CD8-positive, alpha-beta memory T cell (primary cell): ENCODE measurements around the gene SORCS2. TPM values are rescaled to one million over a fixed set of nuclear protein-coding genes. Genes with fewer than 3 reads are reported as not detected.
A peak's percentile ranks its signal among the peaks of the same experiment; 100 is the strongest.

Experiments
- CTCF ChIA-PET: fragments of 350-600 bp; sonication (Branson Sonifier 250); formaldehyde crosslinking; loops from one replicate; lab custom pipeline; 2021; ENCODE audit warnings: antibody characterized with exemption; lab: Charles Lee
- POLR2A ChIA-PET: fragments of 350-600 bp; sonication (Branson Sonifier 250); formaldehyde crosslinking; loops from one replicate; lab custom pipeline; 2021; ENCODE audit warnings: antibody characterized with exemption; lab: Charles Lee
- DNase-seq, 5 donors: peaks; one replicate each; pipeline versions ENCODE4 v3.0.0 to v3.0.0-alpha.2; 2020 to 2022; ENCODE audit warnings: mixed read lengths in 1 of 5
- H3K27ac ChIP-seq: one replicate; pipeline ENCODE4 v1.7.0; 2013; ENCODE audit warnings: low read depth, mild to moderate bottlenecking, low read length, moderate library complexity
- H3K27me3 ChIP-seq: 2 replicates; pipeline ENCODE4 v1.7.0; 2013; ENCODE audit warnings: low read length, mild to moderate bottlenecking; ENCODE audit not compliant: insufficient read depth, poor library complexity, severe bottlenecking
- H3K36me3 ChIP-seq: 2 replicates; pipeline ENCODE4 v1.7.0; 2013; ENCODE audit warnings: mild to moderate bottlenecking, low read length, moderate library complexity; ENCODE audit not compliant: insufficient read depth
- H3K4me1 ChIP-seq: 2 replicates; pipeline ENCODE4 v1.7.0; 2013; ENCODE audit warnings: mild to moderate bottlenecking, low read length, moderate library complexity; ENCODE audit not compliant: insufficient read depth
- H3K4me3 ChIP-seq: 2 replicates; pipeline ENCODE4 v1.7.0; 2013; ENCODE audit warnings: mild to moderate bottlenecking, low read length
- H3K9me3 ChIP-seq: 2 replicates; pipeline ENCODE4 v1.7.0; 2013; ENCODE audit warnings: mild to moderate bottlenecking, low read length
- H3K27ac Mint-ChIP-seq, 8 donors: one replicate each; pipeline ENCODE4 v1.8.0; 2020 to 2021; ENCODE audit warnings: mixed read lengths in 8 of 8, mild to moderate bottlenecking in 6 of 8, inconsistent platforms in 3 of 8, moderate library complexity in 3 of 8
- H3K27me3 Mint-ChIP-seq, 2 donors: one replicate each; pipeline ENCODE4 v1.8.0; 2020 to 2021; ENCODE audit warnings: mixed read lengths in 2 of 2, mild to moderate bottlenecking in 1 of 2, moderate library complexity in 1 of 2
- H3K36me3 Mint-ChIP-seq, 3 donors: one replicate each; pipeline ENCODE4 v1.8.0; 2020 to 2021; ENCODE audit warnings: mixed read lengths in 3 of 3, inconsistent platforms in 1 of 3, mild to moderate bottlenecking in 1 of 3
- H3K4me1 Mint-ChIP-seq, 3 donors: one replicate each; pipeline ENCODE4 v1.8.0; 2020 to 2021; ENCODE audit warnings: mixed read lengths in 3 of 3, inconsistent platforms in 1 of 3, mild to moderate bottlenecking in 1 of 3
- H3K4me3 Mint-ChIP-seq, 7 donors: one replicate each; pipeline ENCODE4 v1.8.0; 2020 to 2021; ENCODE audit warnings: mixed read lengths in 7 of 7, mild to moderate bottlenecking in 6 of 7, moderate library complexity in 4 of 7, inconsistent platforms in 2 of 7
- H3K9me3 Mint-ChIP-seq, 5 donors: one replicate each; pipeline ENCODE4 v1.8.0; 2020 to 2022; ENCODE audit warnings: mixed read lengths in 5 of 5, mild to moderate bottlenecking in 3 of 5, moderate library complexity in 2 of 5, inconsistent platforms in 1 of 5
- polyA plus RNA-seq: library from polyadenylated mRNA; unstranded; fragments of 300-500 nt; fragmentation: Illumina TruSeq; gene quantifications from one replicate; pipeline ENCODE4 v1.2.3, GENCODE V29; 2021
- total RNA-seq, 2 experiments: library from RNA; stranded (reverse); gene quantifications; one replicate each; pipeline ENCODE4 v1.2.3, GENCODE V29; 2021

The SORCS2 gene
- total and polyA plus RNA-seq, 3 experiments from 2014 or later: not detected

DNA sequence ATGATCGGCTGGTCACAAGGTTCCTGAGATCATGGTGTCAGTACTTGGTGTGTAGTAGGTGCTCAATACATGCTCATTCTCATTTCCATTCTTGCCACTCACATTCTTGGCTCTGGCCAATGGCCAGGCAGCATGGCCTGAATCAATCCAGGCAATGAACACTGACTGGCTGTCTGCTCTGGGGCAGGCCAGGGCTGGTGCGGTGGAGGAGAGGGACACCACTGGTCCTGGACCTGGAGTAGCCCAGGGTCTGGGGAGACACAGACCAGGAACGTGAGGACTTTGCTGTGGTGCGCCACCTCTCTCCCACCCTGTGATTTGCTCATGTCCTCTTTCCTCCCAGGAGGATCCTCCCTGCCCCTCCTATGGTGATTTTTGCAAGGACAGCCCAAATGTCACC is 122.9 kb downstream of the SORCS2 start:
- Mint-ChIP-seq H3K4me1 (no peaks in the 10 kb centered on the region), H3K27me3 (peaks cover 3 to 6% of the 10 kb centered on the region in 2 donors)

DNA sequence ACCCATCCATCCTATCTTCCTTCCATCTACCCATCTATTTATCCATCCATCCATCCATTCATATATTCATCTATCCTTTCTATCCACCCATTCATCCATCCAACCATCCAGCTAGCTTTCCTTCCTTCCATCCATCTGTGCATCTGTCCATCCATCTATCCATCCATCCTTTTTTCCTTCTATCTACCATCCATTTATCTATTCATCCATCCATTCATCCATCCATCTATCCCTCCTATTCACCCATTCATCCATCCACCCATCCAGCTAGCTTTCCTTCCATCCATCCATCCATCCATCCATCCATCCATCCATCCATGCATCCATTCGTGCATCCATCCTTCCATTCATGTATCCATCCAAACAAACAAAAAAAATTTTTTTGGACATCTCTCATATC is 123.6 kb downstream of the SORCS2 start:
- Histone ChIP-seq H3K4me3 (no peak overlapping the region), H3K9me3 (peaks cover 8% of the 10 kb centered on the region), H3K27ac (no peak overlapping the region), H3K27me3 (no peaks in the 10 kb centered on the region), H3K4me1 (no peaks in the 10 kb centered on the region), H3K36me3 (no peaks in the 10 kb centered on the region)
- Mint-ChIP-seq H3K9me3 (peaks cover 10 to 26% (median 15%) of the 10 kb centered on the region in 5 donors), H3K27me3 (peaks cover 3 to 6% of the 10 kb centered on the region in 2 donors), H3K4me3 (no peak overlapping the region), H3K27ac (no peak overlapping the region), H3K4me1 (no peaks in the 10 kb centered on the region), H3K36me3 (peaks cover 0 to 4% (median 0%) of the 10 kb centered on the region in 3 donors)
- no peak for DNase-seq
- ChIA-PET CTCF (no interaction called here), POLR2A (no interaction called here)

More for the DNA sequence above, 122.9 kb downstream of the SORCS2 start:
- peaks cover 0 to 4% (median 0%) of the 10 kb centered on the region in 3 donors for H3K36me3 Mint-ChIP-seq
- no peak overlapping the region for H3K27ac Mint-ChIP-seq
- H3K4me1 ChIP-seq: no peaks in the 10 kb centered on the region
- no peak overlapping the region for H3K4me3 ChIP-seq
- no peaks in the 10 kb centered on the region for H3K27me3 ChIP-seq
- ChIA-PET CTCF (no interaction called here), POLR2A (no interaction called here)
- peaks cover 8 to 22% (median 15%) of the 10 kb centered on the region in 5 donors for H3K9me3 Mint-ChIP-seq
- H3K9me3 ChIP-seq: peaks cover 8% of the 10 kb centered on the region
- H3K36me3 ChIP-seq: no peaks in the 10 kb centered on the region
- no peak overlapping the region for H3K4me3 Mint-ChIP-seq
- H3K27ac ChIP-seq: no peak overlapping the region
- DNase-seq: no peak

DNA sequence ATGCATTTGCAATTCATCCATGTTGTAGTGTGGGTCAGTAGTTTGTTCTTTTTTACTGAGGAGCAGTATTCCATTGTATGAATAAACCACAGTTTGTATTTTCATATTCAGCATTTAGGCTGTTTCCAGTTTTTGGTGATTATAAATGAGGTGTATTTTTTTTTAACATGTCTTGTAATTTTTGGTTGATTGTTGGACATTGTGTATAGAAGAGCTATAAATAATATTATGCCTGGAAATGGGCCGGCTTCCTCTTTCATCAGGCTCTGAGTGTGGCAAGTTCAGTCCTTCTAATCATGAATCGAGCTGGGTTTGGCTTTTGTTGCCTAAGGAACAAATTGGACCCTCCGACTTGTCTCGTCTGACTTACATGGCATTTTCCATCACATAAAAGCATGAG is 126.7 kb downstream of the SORCS2 start:
- Histone ChIP-seq H3K27ac (no peak overlapping the region), H3K27me3 (no peaks in the 10 kb centered on the region), H3K36me3 (no peaks in the 10 kb centered on the region), H3K4me1 (no peaks in the 10 kb centered on the region), H3K9me3 (peaks cover 8% of the 10 kb centered on the region), H3K4me3 (no peak overlapping the region)
- DNase-seq: no peak
- H3K4me1 Mint-ChIP-seq: no peaks in the 10 kb centered on the region
- H3K27me3 Mint-ChIP-seq: peaks cover 5 to 6% of the 10 kb centered on the region in 2 donors
- peaks cover 14 to 28% (median 17%) of the 10 kb centered on the region in 5 donors for H3K9me3 Mint-ChIP-seq
- CTCF ChIA-PET: no interaction called here
- POLR2A ChIA-PET: no interaction called here
- no peak overlapping the region for H3K4me3 Mint-ChIP-seq
- H3K36me3 Mint-ChIP-seq: peaks cover 0 to 4% (median 0%) of the 10 kb centered on the region in 3 donors
- no peak overlapping the region for H3K27ac Mint-ChIP-seq

DNA sequence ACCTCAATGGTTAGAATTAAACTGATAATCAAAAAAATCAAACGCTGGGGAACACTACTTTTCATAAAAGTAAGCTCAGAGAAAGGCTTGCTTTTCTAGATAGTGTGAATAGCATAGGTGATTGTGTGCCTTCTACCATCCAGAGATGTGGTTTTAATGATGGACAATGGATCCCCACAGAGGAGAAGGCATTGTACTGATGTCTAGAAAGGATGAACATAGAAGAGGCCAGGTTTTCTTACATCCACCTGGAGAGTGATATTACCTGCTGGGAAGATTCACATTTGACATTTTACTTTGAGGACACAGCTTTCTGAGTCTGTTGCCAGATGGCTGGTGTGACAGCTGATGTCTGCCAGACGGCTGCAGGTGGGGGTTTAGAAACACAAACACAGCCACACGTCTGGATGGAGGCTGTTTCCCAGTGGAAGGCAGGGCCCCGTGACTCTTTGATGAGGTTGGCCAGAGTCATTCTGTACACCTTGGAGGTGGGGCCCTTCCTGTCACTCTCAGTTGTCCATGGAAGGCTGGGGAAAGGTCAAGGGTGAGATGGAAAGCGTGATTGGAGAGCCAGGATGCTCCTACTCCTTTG is 128.0 kb downstream of the SORCS2 start:
- H3K9me3 ChIP-seq: peaks cover 8% of the 10 kb centered on the region
- no peak overlapping the region for H3K27ac Mint-ChIP-seq
- no peak overlapping the region for H3K4me3 Mint-ChIP-seq
- peaks cover 3% of the 10 kb centered on the region for H3K4me1 ChIP-seq
- no peak for DNase-seq
- peaks cover 0 to 4% (median 0%) of the 10 kb centered on the region in 3 donors for H3K36me3 Mint-ChIP-seq
- H3K27ac ChIP-seq: no peak overlapping the region
- no peaks in the 10 kb centered on the region for H3K36me3 ChIP-seq
- peaks cover 4 to 12% (median 11%) of the 10 kb centered on the region in 3 donors for H3K4me1 Mint-ChIP-seq
- H3K4me3 ChIP-seq: no peak overlapping the region
- ChIA-PET POLR2A (no interaction called here), CTCF (no interaction called here)
- H3K9me3 Mint-ChIP-seq: peaks cover 14 to 28% (median 17%) of the 10 kb centered on the region in 5 donors
- H3K27me3 ChIP-seq: no peaks in the 10 kb centered on the region
- H3K27me3 Mint-ChIP-seq: peaks cover 6 to 7% of the 10 kb centered on the region in 2 donors

DNA sequence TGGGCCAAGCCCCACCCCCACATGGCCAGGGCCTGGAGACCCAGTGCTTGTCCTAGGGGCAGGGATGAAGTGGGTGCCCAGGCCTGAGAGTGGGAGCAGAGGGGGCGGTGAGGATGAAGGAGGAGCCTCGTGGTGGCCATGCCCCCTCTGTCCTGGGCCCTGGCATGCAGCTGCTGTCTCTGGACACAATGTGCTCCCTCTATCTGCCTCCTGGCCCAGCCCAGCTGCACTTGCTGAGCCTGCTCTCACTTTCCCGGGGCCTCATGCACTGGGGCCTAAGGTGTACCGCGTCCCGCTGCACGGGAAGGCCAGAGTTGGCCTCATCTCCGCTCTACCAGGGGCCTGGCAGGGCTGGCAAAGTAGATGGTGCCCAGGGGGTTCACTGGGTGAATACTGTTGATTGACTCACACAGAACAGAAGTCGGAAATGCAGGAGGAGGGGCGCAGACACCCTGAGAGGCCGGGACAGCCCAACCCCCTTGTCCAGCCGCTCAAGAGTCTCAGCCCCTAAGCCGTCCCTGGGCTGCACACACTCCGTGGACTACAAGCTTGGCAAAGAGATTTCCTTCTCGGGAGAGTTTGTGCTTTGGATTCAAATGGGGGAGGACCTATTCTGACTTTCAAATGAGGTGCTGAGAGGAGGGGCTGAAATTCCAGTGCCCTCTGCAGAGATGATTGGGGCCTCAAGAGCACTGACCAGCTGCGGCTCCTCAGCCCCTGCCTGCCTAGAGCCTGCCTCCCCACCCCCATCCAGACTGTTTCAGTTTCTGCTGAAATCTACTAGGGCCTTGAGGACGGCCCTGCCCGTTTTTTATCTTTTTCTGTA is 130.0 kb downstream of the SORCS2 start:
- H3K36me3 ChIP-seq: no peaks in the 10 kb centered on the region
- Mint-ChIP-seq H3K4me3 (no peak overlapping the region), H3K36me3 (peaks cover 0 to 4% (median 0%) of the 10 kb centered on the region in 3 donors), H3K9me3 (peaks cover 9 to 25% (median 17%) of the 10 kb centered on the region in 5 donors), H3K4me1 (peaks cover 7 to 20% (median 12%) of the 10 kb centered on the region in 3 donors), H3K27ac (no peak overlapping the region), H3K27me3 (peaks cover 0 to 6% of the 10 kb centered on the region in 2 donors)
- ChIA-PET POLR2A (no interaction called here), CTCF (no interaction called here)
- DNase-seq: no peak
- H3K9me3 ChIP-seq: peaks cover 8% of the 10 kb centered on the region
- H3K27ac ChIP-seq: no peak overlapping the region
- H3K27me3 ChIP-seq: no peaks in the 10 kb centered on the region
- no peak overlapping the region for H3K4me3 ChIP-seq
- peaks cover 4% of the 10 kb centered on the region for H3K4me1 ChIP-seq

DNA sequence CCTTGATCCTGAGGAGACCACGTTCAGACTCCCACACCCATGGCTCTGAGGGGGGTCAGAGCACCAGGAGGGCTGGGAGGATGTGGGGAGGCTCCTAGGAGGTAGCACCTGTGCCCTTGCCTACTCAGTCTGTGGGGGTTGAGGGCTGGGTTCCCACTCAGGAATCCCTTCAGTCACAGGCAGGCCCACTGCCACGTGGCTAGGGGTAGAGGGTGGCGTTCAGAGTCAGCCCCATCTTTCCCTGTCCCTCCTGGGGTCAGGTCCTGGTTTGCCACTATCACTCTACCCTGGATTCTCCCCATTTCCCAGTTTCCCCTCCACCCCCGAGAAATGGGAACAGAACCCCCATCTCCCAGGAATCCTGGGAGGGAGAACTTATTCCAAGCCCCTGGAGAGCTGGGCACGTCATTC is 131.1 kb downstream of the SORCS2 start:
- CTCF ChIA-PET: no interaction called here
- no peak overlapping the region for H3K4me3 ChIP-seq
- H3K4me1 ChIP-seq: peaks cover 4% of the 10 kb centered on the region
- no peaks in the 10 kb centered on the region for H3K36me3 ChIP-seq
- peaks cover 7 to 20% (median 12%) of the 10 kb centered on the region in 3 donors for H3K4me1 Mint-ChIP-seq
- H3K36me3 Mint-ChIP-seq: peaks cover 0 to 4% (median 0%) of the 10 kb centered on the region in 3 donors
- H3K27me3 ChIP-seq: no peaks in the 10 kb centered on the region
- H3K4me3 Mint-ChIP-seq: no peak overlapping the region
- H3K27ac ChIP-seq: no peak overlapping the region
- H3K9me3 Mint-ChIP-seq: peaks cover 8 to 25% (median 14%) of the 10 kb centered on the region in 5 donors
- H3K9me3 ChIP-seq: peaks cover 5% of the 10 kb centered on the region
- peak overlapping the region in 2 of 8 donors; percentile 52 to 55 for H3K27ac Mint-ChIP-seq
- no peak for DNase-seq
- H3K27me3 Mint-ChIP-seq: peaks cover 0 to 6% of the 10 kb centered on the region in 2 donors
- POLR2A ChIA-PET: no interaction called here

DNA sequence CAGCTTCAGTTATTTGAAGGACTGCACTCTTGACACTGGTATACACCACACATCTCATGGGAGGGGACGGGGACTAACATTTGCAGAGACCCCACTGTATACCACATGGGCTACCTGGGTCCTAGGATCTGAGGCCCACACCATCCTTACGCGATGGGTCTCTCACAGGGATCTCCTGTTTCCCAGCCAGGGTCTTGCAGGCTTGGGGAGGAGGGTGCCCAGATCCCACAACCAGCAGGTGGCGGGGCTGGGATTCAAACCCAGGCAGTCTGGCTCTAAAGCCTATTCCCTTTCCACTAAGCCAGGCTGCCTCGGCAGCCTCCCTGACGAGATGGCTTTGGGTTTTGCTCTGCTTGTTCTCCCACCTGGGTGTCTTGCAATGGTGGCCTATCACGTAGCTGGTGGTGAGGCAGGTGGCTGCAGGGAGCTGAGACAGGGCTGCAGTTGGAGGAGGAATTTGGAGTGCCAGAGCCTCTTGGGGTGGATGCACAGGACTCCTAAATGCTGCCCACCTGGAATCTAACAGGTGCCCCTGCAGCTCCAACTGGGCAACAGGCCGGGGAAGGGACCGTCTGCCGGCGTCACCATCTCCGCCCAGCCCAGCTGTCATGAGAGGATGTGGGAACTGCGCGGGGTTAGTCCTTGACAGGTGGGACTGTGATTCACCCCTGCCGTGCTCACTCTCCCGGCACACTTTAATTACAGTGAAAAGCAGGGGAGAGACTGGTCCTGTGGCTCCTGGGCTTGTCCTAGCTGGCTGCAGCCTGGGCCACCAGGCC is 131.7 kb downstream of the SORCS2 start:
- Mint-ChIP-seq H3K36me3 (no peaks in the 10 kb centered on the region), H3K4me3 (peak overlapping the region; percentile 27 to 84 (median 66)), H3K27me3 (peaks cover 0 to 6% of the 10 kb centered on the region in 2 donors), H3K27ac (peak overlapping the region in 6 of 8 donors; percentile 47 to 91 (median 82)), H3K9me3 (peaks cover 2 to 19% (median 9%) of the 10 kb centered on the region in 5 donors), H3K4me1 (peaks cover 7 to 20% (median 12%) of the 10 kb centered on the region in 3 donors)
- ChIA-PET CTCF (no interaction called here), POLR2A (no interaction called here)
- DNase-seq: peak in 3 of 5 donors; percentile 12 to 50 (median 14)
- Histone ChIP-seq H3K27me3 (no peaks in the 10 kb centered on the region), H3K9me3 (no peaks in the 10 kb centered on the region), H3K36me3 (no peaks in the 10 kb centered on the region), H3K27ac (no peak overlapping the region), H3K4me3 (no peak overlapping the region), H3K4me1 (peaks cover 4% of the 10 kb centered on the region)
